Neutrophil (primary cell): Measurements from ENCODE around the gene CCDC34.

Experiments used
- H3K27ac ChIP-seq: fragments of 200-600 bp; sonication (generic); 2 replicates; pipeline ENCODE4 v1.5.1; 2016; ENCODE audit warnings: mild to moderate bottlenecking, moderate library complexity
- H3K27me3 ChIP-seq: fragments of 200-600 bp; sonication (generic); 2 replicates; pipeline ENCODE4 v1.6.0; 2016; ENCODE audit warnings: mild to moderate bottlenecking
- H3K36me3 ChIP-seq: fragments of 200-600 bp; sonication (generic); 2 replicates; pipeline ENCODE4 v1.5.1; 2017
- H3K4me1 ChIP-seq, 2 experiments: fragments of 200-600 bp in 1 of 2; sonication (generic) in 1 of 2; 1 replicate in 1 of 2; 2 replicates in 1 of 2; pipeline versions ENCODE4 v1.5.1 to v1.6.1; 2013 to 2016; ENCODE audit warnings: low read depth in 1 of 2, low read length in 1 of 2, mild to moderate bottlenecking in 1 of 2, moderate library complexity in 1 of 2; ENCODE audit not compliant: control insufficient read depth in 1 of 2, insufficient read depth in 1 of 2
- H3K4me3 ChIP-seq, 2 experiments: fragments of 200-600 bp in 1 of 2; sonication (generic) in 1 of 2; 1 replicate in 1 of 2; 2 replicates in 1 of 2; pipeline ENCODE4 v1.5.1; 2013 to 2016; ENCODE audit warnings: low read depth in 1 of 2, low read length in 1 of 2, mild to moderate bottlenecking in 1 of 2, moderate library complexity in 1 of 2
- H3K9me3 ChIP-seq: fragments of 200-600 bp; sonication (generic); 2 replicates; pipeline ENCODE4 v1.5.1; 2016
- CTCF ChIP-seq: fragments of 200-600 bp; sonication (generic); IDR thresholded peaks from 2 replicates; pipeline ENCODE4 v1.5.1; 2016; ENCODE audit warnings: antibody characterized with exemption

The CCDC34 gene

GRCh38 chr11:27371489-27371888, 8.5 kb upstream of the CCDC34 start:
- H3K36me3 ChIP-seq = no peaks in the 10 kb centered on the region
- H3K4me1 ChIP-seq = no peaks in the 10 kb centered on the region
- no peak overlapping the region for H3K27ac ChIP-seq
- no peak overlapping the region for H3K4me3 ChIP-seq
- no peaks in the 10 kb centered on the region for H3K27me3 ChIP-seq
- TF ChIP-seq CTCF = no peak
- H3K9me3 ChIP-seq = no peaks in the 10 kb centered on the region

DNA sequence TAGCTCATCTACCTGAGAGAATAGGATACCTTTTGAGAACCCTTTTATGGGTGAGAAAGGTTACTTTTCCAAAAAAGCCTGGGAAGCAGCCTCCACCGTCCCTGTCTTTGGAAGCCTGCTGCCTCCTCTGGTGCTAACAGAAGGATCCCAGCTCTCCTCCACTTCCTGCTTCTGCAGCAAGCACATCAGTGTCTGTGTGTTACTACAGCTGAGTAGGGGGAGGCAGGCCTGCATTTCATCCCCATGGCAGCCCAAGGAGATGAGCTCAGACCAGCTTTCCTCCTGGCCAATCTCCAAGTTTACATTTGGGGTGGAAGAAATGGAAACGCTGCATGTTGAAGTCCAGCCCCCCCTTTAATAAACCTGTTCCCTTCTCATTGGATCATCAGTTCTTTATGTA, 7.4 kb upstream of the CCDC34 start:
- Histone ChIP-seq H3K36me3 (no peaks in the 10 kb centered on the region), H3K4me3 (no peak overlapping the region), H3K27ac (no peak overlapping the region), H3K4me1 (no peaks in the 10 kb centered on the region), H3K27me3 (no peaks in the 10 kb centered on the region), H3K9me3 (no peaks in the 10 kb centered on the region)
- no peak for TF ChIP-seq CTCF

DNA sequence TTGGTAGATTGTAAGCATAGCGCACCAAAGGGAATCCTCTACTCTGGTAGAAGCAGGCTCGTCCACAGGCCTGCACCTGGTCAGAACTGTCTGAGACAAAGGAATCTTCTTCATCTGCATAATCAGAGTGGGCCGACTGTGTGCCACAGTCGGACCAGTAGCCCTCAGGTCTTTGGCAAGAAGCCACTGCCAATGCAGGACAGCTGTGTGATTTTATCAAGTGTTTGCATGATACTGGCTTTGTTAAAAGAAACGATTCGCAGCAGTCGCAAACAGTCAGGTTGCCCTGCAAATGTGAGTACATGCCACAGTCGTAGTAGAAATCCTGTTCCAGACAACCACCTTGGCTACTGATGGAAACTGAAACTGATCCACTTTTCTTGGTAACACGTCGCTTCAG, 4.9 kb upstream of the CCDC34 start:
- Histone ChIP-seq H3K27me3 (no peaks in the 10 kb centered on the region), H3K36me3 (no peaks in the 10 kb centered on the region), H3K4me3 (no peak overlapping the region), H3K4me1 (peaks cover 7 to 8% of the 10 kb centered on the region in 2 experiments), H3K9me3 (no peaks in the 10 kb centered on the region), H3K27ac (no peak overlapping the region)
- no peak for TF ChIP-seq CTCF

DNA sequence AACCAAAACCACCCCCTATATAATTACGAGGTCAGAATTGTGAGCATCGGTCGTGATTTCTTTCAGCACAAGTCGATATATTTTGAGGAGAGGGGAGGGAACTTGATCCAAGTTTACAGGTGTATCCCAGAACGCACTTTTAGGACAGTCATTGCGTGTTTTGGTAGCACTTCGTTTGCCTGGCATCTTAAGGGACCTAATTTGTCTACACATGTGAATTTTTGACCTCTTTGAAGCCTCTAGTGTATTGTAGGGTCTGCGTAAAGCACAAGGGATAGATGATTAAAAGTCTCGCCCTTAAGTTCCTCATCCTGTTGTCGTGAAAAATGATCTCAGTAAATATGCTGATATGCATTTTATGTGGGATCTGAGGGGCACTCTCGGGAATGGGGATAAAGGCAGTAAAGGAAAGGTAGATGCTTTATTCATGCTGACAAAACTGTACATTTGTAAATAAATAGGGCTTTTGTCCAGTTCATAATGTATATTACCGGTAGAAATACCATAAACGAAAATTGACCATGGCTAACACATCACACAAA, 632 bp upstream of the CCDC34 start:
- peak overlapping the region; percentile 63 to 67 for H3K4me3 ChIP-seq
- no peak overlapping the region for H3K27ac ChIP-seq

DNA sequence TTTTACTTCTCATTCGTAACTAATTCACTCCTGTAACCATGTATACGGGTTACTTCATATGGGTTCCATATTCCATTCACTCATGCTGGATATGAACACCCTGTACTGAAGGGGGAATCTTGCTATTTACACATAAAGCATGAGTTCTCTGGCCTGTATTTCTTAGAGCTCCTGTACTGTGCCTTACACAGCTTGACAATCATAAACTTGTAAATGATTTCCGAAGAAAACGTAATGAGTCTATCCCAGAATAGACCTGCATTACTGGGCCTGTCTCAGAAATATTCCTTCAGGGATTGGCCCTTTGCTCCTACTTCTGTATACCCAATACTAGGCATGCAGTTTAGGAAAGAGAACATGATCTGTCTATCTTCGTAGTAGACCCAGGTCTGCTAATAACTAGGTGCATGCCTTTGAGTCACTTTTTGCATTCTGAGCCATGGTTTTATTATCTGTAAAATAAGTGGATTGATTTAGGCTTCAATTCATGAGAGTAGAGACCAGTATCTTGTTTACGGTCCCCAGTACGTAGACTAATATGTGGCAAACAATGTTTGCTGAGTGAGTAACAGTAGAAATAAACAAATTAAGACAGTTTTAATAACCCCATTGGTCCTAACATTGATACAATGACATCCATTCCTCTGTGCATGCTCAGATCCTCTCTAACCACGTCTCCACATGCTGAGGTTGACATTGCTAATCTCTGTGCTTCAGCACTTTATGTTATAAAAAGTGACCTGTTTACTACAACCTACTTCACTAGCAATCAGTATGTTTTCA, 1.2 kb downstream of the CCDC34 start:
- no peaks in the 10 kb centered on the region for H3K9me3 ChIP-seq
- H3K27ac ChIP-seq = no peak overlapping the region
- no peaks in the 10 kb centered on the region for H3K36me3 ChIP-seq
- H3K27me3 ChIP-seq = no peaks in the 10 kb centered on the region
- H3K4me3 ChIP-seq = no peak overlapping the region
- no peak for TF ChIP-seq CTCF
- H3K4me1 ChIP-seq = peaks cover 24 to 33% of the 10 kb centered on the region in 2 experiments

More for the DNA sequence above, 632 bp upstream of the CCDC34 start:
- peaks cover 14 to 20% of the 10 kb centered on the region in 2 experiments for H3K4me1 ChIP-seq
- no peaks in the 10 kb centered on the region for H3K9me3 ChIP-seq
- TF ChIP-seq CTCF = no peak
- H3K27me3 ChIP-seq = no peaks in the 10 kb centered on the region
- H3K36me3 ChIP-seq = no peaks in the 10 kb centered on the region
